MM.1S (cell line): ENCODE data around the gene FBLN2.

Experiments used
- DNase-seq: peaks from one replicate; pipeline ENCODE4 v3.0.0-alpha.2; 2015
- H2AFZ ChIP-seq: fragments of 300-600 bp; sonication (generic); 2 replicates; pipeline ENCODE4 v1.6.0; 2016; ENCODE audit warnings: antibody characterized with exemption, low read length
- H3F3A ChIP-seq: fragments of 300-600 bp; sonication (generic); 2 replicates; pipeline ENCODE4 v1.6.1; 2016; ENCODE audit warnings: mild to moderate bottlenecking, antibody characterized with exemption, low read length, moderate library complexity, mixed read lengths; ENCODE audit not compliant: insufficient read depth
- H3K27ac ChIP-seq: fragments of 300-600 bp; sonication (generic); 2 replicates; pipeline ENCODE4 v1.5.1; 2016; ENCODE audit warnings: mild to moderate bottlenecking, low read length
- H3K27me3 ChIP-seq: fragments of 300-600 bp; sonication (generic); replicated peaks from 2 replicates; pipeline ENCODE4 v1.6.0; 2016; ENCODE audit warnings: low read length; ENCODE audit not compliant: insufficient read depth
- H3K36me3 ChIP-seq: fragments of 300-600 bp; sonication (generic); replicated peaks from 2 replicates; pipeline ENCODE4 v1.6.1; 2016; ENCODE audit warnings: mild to moderate bottlenecking, low read length, mixed read lengths; ENCODE audit not compliant: insufficient read depth
- H3K4me1 ChIP-seq: fragments of 300-600 bp; sonication (generic); 2 replicates; pipeline ENCODE4 v1.6.1; 2016; ENCODE audit warnings: low read length, mixed read lengths
- H3K4me2 ChIP-seq: fragments of 300-600 bp; sonication (generic); 2 replicates; pipeline ENCODE4 v1.6.0; 2016; ENCODE audit warnings: low read depth, low read length
- H3K4me3 ChIP-seq: fragments of 300-600 bp; sonication (generic); 2 replicates; pipeline ENCODE4 v1.5.1; 2016; ENCODE audit warnings: low read length, mixed read lengths
- H3K79me2 ChIP-seq: fragments of 300-600 bp; sonication (generic); 2 replicates; pipeline ENCODE4 v1.6.1; 2016; ENCODE audit warnings: mixed run types, low read length, mixed read lengths
- H3K9ac ChIP-seq: fragments of 300-600 bp; sonication (generic); 2 replicates; pipeline ENCODE4 v1.6.1; 2016; ENCODE audit warnings: low read length, mixed read lengths
- H3K9me2 ChIP-seq: fragments of 300-600 bp; sonication (generic); replicated peaks from 2 replicates; pipeline ENCODE4 v1.6.1; 2016; ENCODE audit warnings: mild to moderate bottlenecking, low read length, mixed read lengths; ENCODE audit not compliant: insufficient read depth
- H3K9me3 ChIP-seq: fragments of 300-600 bp; sonication (generic); replicated peaks from 2 replicates; pipeline ENCODE4 v1.6.1; 2016; ENCODE audit warnings: mild to moderate bottlenecking, low read length, mixed read lengths; ENCODE audit not compliant: insufficient read depth
- H4K20me1 ChIP-seq: fragments of 300-600 bp; sonication (generic); 2 replicates; pipeline ENCODE4 v1.6.1; 2016; ENCODE audit warnings: mild to moderate bottlenecking, low read length, moderate library complexity, mixed read lengths; ENCODE audit not compliant: insufficient read depth
- CTCF ChIP-seq: fragments of 300-600 bp; sonication (generic); IDR thresholded peaks from 2 replicates; pipeline ENCODE4 v1.5.1; 2016; ENCODE audit warnings: antibody characterized with exemption, low read length, mixed read lengths
- EZH2 ChIP-seq: fragments of 300-600 bp; sonication (generic); optimal IDR thresholded peaks from 2 replicates; pipeline ENCODE3; 2017; ENCODE audit warnings: low read depth, mild to moderate bottlenecking, antibody characterized with exemption, low read length, mixed read lengths
- EZH2phosphoT487 ChIP-seq: fragments of 300-600 bp; sonication (generic); IDR thresholded peaks from 2 replicates; pipeline ENCODE4 v1.6.1; 2018; ENCODE audit warnings: antibody characterized with exemption, low read length

Gene FBLN2

GRCh38 chr3:13502791-13503060 lies 46.2 kb upstream of the FBLN2 start:
- Histone ChIP-seq H4K20me1 (no peaks in the 10 kb centered on the region), H3K27me3 (peaks cover 48% of the 10 kb centered on the region), H2AFZ (no peak overlapping the region), H3F3A (no peaks in the 10 kb centered on the region), H3K36me3 (no peaks in the 10 kb centered on the region), H3K9me2 (no peaks in the 10 kb centered on the region), H3K9me3 (no peaks in the 10 kb centered on the region), H3K9ac (no peak overlapping the region), H3K4me3 (no peak overlapping the region), H3K4me1 (no peaks in the 10 kb centered on the region), H3K79me2 (no peaks in the 10 kb centered on the region), H3K27ac (no peak overlapping the region), H3K4me2 (no peak overlapping the region)
- no peak for DNase-seq
- TF ChIP-seq EZH2 (no peak), CTCF (no peak)

GRCh38 chr3:13504161-13504831 lies 44.6 kb upstream of the FBLN2 start:
- H3F3A ChIP-seq = no peaks in the 10 kb centered on the region
- TF ChIP-seq CTCF (no peak), EZH2 (no peak), EZH2phosphoT487 (no peak)
- peaks cover 54% of the 10 kb centered on the region for H3K27me3 ChIP-seq
- H3K27ac ChIP-seq = no peak overlapping the region
- H3K36me3 ChIP-seq = no peaks in the 10 kb centered on the region
- no peak overlapping the region for H3K4me3 ChIP-seq
- H3K79me2 ChIP-seq = no peaks in the 10 kb centered on the region
- no peak overlapping the region for H3K9ac ChIP-seq
- no peaks in the 10 kb centered on the region for H3K9me3 ChIP-seq
- no peak for DNase-seq
- H2AFZ ChIP-seq = no peak overlapping the region
- H4K20me1 ChIP-seq = no peaks in the 10 kb centered on the region
- no peaks in the 10 kb centered on the region for H3K4me1 ChIP-seq
- no peak overlapping the region for H3K4me2 ChIP-seq
- H3K9me2 ChIP-seq = no peaks in the 10 kb centered on the region

GRCh38 chr3:13505147-13506130 lies 43.5 kb upstream of the FBLN2 start:
- Histone ChIP-seq H3K79me2 (no peaks in the 10 kb centered on the region), H3K27me3 (peaks cover 54% of the 10 kb centered on the region), H3F3A (no peaks in the 10 kb centered on the region), H3K4me1 (no peaks in the 10 kb centered on the region), H3K9ac (no peak overlapping the region), H3K4me2 (no peak overlapping the region), H3K4me3 (no peak overlapping the region), H3K36me3 (no peaks in the 10 kb centered on the region), H4K20me1 (no peaks in the 10 kb centered on the region), H2AFZ (no peak overlapping the region), H3K9me2 (no peaks in the 10 kb centered on the region), H3K9me3 (no peaks in the 10 kb centered on the region), H3K27ac (no peak overlapping the region)
- no peak for DNase-seq
- TF ChIP-seq EZH2phosphoT487 (no peak), EZH2 (no peak), CTCF (no peak)
